Measurements from ENCODE around the gene FILIP1L.

The FILIP1L gene

GRCh38 chr3:99984139-99984538 is 130.2 kb downstream of the FILIP1L start:
- in situ Hi-C loops (cut with MboI; ENCODE audit: low sequenced_read_pairs), result no loop called here

- in situ Hi-C loops (cut with MboI; ENCODE audit: low sequenced_read_pairs), result no loop called here
These were observed 131.7 kb downstream of the FILIP1L start for GRCh38 chr3:99982650-99983049.

- in situ Hi-C loops (cut with MboI; ENCODE audit: low sequenced_read_pairs), result no loop called here
These were observed 133.2 kb downstream of the FILIP1L start for GRCh38 chr3:99981138-99981537.

- in situ Hi-C loops (cut with MboI; ENCODE audit: low sequenced_read_pairs), result no loop called here
These were observed 133.7 kb downstream of the FILIP1L start for GRCh38 chr3:99980606-99981005.

- in situ Hi-C loops (cut with MboI; ENCODE audit: low sequenced_read_pairs), result no loop called here
These were observed 136.1 kb downstream of the FILIP1L start for GRCh38 chr3:99978221-99978620.

- in situ Hi-C loops (cut with MboI; ENCODE audit: low sequenced_read_pairs), result no loop called here
These were observed 137.7 kb downstream of the FILIP1L start for GRCh38 chr3:99976584-99976983.

- in situ Hi-C loops (cut with MboI; ENCODE audit: low sequenced_read_pairs), result no loop called here
These were observed 139.3 kb downstream of the FILIP1L start for GRCh38 chr3:99974989-99975388.

- in situ Hi-C loops (cut with MboI; ENCODE audit: low sequenced_read_pairs), result no loop called here
These were observed 141.8 kb downstream of the FILIP1L start for GRCh38 chr3:99972380-99973104.

GRCh38 chr3:99971761-99972160 is 142.5 kb downstream of the FILIP1L start:
- in situ Hi-C loops (cut with MboI; ENCODE audit: low sequenced_read_pairs), result no loop called here

- in situ Hi-C loops (cut with MboI; ENCODE audit: low sequenced_read_pairs), result no loop called here
These were observed 144.1 kb downstream of the FILIP1L start for GRCh38 chr3:99970198-99970597.

- in situ Hi-C loops (cut with MboI; ENCODE audit: low sequenced_read_pairs), result no loop called here
These were observed 145.2 kb downstream of the FILIP1L start for GRCh38 chr3:99969136-99969535.

- in situ Hi-C loops (cut with MboI; ENCODE audit: low sequenced_read_pairs), result no loop called here
These were observed 146.5 kb downstream of the FILIP1L start for GRCh38 chr3:99967796-99968195.

GRCh38 chr3:99966662-99967416 is 147.5 kb downstream of the FILIP1L start:
- in situ Hi-C loops (cut with MboI; ENCODE audit: low sequenced_read_pairs), result no loop called here

- in situ Hi-C loops (cut with MboI; ENCODE audit: low sequenced_read_pairs), result no loop called here
These were observed 148.5 kb downstream of the FILIP1L start for GRCh38 chr3:99965681-99966408.

GRCh38 chr3:99965077-99965476 is 149.2 kb downstream of the FILIP1L start:
- in situ Hi-C loops (cut with MboI; ENCODE audit: low sequenced_read_pairs), result no loop called here

- in situ Hi-C loops (cut with MboI; ENCODE audit: low sequenced_read_pairs), result no loop called here
These were observed 151.6 kb downstream of the FILIP1L start for GRCh38 chr3:99962703-99963102.

- in situ Hi-C loops (cut with MboI; ENCODE audit: low sequenced_read_pairs), result no loop called here
These were observed 152.4 kb downstream of the FILIP1L start for GRCh38 chr3:99961756-99962515.

GRCh38 chr3:99960941-99961340 is 153.4 kb downstream of the FILIP1L start:
- in situ Hi-C loops (cut with MboI; ENCODE audit: low sequenced_read_pairs), result no loop called here

- in situ Hi-C loops (cut with MboI; ENCODE audit: low sequenced_read_pairs), result no loop called here
These were observed 154.0 kb downstream of the FILIP1L start for GRCh38 chr3:99960123-99960878.

GRCh38 chr3:99958222-99958912 is 155.9 kb downstream of the FILIP1L start:
- in situ Hi-C loops (cut with MboI; ENCODE audit: low sequenced_read_pairs), result no loop called here

All from HL-60/S4 (cell line).